ENCODE data around the gene P3H2.

- TF ChIP-seq, protein P1, sequence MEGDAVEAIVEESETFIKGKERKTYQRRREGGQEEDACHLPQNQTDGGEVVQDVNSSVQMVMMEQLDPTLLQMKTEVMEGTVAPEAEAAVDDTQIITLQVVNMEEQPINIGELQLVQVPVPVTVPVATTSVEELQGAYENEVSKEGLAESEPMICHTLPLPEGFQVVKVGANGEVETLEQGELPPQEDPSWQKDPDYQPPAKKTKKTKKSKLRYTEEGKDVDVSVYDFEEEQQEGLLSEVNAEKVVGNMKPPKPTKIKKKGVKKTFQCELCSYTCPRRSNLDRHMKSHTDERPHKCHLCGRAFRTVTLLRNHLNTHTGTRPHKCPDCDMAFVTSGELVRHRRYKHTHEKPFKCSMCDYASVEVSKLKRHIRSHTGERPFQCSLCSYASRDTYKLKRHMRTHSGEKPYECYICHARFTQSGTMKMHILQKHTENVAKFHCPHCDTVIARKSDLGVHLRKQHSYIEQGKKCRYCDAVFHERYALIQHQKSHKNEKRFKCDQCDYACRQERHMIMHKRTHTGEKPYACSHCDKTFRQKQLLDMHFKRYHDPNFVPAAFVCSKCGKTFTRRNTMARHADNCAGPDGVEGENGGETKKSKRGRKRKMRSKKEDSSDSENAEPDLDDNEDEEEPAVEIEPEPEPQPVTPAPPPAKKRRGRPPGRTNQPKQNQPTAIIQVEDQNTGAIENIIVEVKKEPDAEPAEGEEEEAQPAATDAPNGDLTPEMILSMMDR (IDR thresholded peaks at IDR 0.05): no peak
- TF ChIP-seq POLR2A (IDR thresholded peaks at IDR 0.05): no peak
Observed at GRCh38 chr3:190167936-190168680, 47.4 kb upstream of the P3H2 start.

All from thyroid gland (tissue), 4 donors.